Hepatocyte (in vitro differentiated cells): ENCODE data around the gene ATP1A2.

Experiments
- CTCF ChIP-seq: fragments of 200-600 bp; sonication (generic); IDR thresholded peaks from 2 replicates; pipeline ENCODE4 v1.5.1; 2016; ENCODE audit warnings: antibody characterized with exemption, mild to moderate bottlenecking; ENCODE audit not compliant: poor library complexity
- EZH2 ChIP-seq: fragments of 200-600 bp; sonication (generic); IDR thresholded peaks from 2 replicates; pipeline ENCODE4 v1.6.1; 2016; ENCODE audit warnings: antibody characterized with exemption, mild to moderate bottlenecking, borderline replicate concordance

- no peak for TF ChIP-seq CTCF
- TF ChIP-seq EZH2: no peak
Measured at GRCh38 chr1:160097151-160097910, 18.2 kb upstream of the ATP1A2 start.
